ENCODE measurements around the gene ACSF3.
A peak's percentile ranks its signal among the peaks of the same experiment; 100 is the strongest.

The ACSF3 gene

DNA sequence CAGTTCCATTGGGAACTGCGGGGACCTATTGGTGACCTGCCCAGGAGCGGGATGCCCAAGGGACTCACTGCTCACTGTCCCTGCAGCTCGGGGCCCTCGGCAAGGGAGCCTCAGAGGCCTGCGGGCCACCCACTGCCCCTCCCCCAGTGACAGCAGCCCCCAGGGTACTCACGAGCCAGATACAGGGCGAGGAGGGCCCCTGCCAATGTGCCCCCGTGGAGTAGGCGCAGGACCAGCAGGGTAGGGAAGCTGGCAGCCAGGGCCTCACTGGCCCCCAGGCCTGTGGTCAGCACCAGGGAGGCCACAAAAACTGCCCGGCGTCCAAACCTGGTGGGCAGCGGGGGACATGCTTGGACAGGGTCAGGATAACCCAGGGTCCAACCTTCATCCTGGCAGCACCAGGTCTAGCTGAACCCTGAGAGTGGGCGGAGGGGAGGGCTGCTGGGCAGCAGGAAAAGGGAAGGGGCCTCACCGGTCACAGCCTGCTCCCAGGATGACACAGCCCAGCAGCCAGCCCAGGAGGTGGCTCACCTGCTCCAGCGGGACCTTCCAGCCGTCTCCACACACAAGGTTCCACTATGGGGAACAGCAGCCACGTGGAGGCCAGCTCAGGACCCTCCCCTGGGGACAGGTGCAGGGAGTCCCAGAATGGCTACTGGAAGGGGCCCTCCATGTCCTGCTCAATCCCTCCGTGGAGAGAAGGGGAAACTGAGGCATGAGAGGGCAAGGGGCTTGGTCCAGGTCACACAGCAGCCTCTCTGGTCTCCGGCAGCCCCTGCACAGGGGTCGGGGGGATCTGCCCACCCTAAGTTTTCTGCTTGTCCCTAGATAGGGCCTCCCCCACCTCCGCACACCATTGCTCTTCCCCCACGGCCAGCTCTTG, 105.8 kb downstream of the ACSF3 start:
- H2AFZ ChIP-seq (ENCODE audit: low read depth, low read length), result no peak overlapping the region
- H3K4me1 ChIP-seq (ENCODE audit: insufficient read depth, low read length), result peaks cover 11% of the 10 kb centered on the region
- no peaks in the 10 kb centered on the region for H3K36me3 ChIP-seq (ENCODE audit: insufficient read depth, low read length)
- H3K4me3 ChIP-seq (ENCODE audit: low read length), result no peak overlapping the region
- H3K27me3 ChIP-seq (ENCODE audit: insufficient read depth, low read length), result peaks cover 58% of the 10 kb centered on the region
- peaks cover 3% of the 10 kb centered on the region for H3K9me3 ChIP-seq (ENCODE audit: low read length)

DNA sequence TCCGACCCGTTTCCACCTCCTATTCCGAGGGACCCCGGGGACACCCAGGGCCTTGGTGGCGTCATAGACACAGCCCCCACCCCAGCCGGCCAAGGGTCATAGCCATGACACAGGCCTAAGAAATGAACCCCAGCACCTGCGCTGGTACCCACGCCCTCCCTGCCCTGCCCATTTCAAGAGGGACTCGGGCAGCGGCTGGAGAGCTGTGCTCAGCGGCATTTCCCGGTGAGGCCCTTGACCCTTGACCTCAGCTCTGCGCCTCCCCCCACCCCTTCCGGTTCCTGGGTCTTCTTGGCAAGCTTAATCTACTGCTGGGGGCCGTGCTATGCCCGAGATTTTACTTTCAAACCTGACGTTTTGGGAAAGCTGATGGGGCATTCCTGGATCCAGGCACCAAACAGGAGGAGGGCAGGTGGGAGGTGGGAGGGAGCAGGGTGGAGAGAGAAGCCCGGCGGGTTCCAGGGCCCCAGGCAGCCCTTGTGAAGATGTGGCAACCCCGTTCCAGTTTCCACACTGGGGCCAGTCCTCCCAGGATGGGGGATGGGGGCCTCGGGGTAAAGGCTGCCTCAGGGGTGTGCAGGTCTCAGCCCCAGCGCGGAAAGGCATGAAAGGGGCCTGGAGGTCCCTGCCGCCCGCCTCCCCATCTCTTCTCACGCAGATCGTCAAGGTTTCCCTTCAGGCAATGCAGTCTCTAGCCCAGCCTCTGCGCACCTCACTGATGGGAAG, 106.6 kb downstream of the ACSF3 start, which contains the start of gene SLC22A31:
Gene SLC22A31 (minus strand): TSS at position 414 of the 726 bp plus-strand sequence. CDS start 36 bp downstream, at position 378.
- peaks cover 3% of the 10 kb centered on the region for H3K9me3 ChIP-seq (ENCODE audit: low read length)
- peak within 1 kb of the TSS; percentile 17 for H3K4me3 ChIP-seq (ENCODE audit: low read length)
- no peaks in the 10 kb centered on the region for H3K36me3 ChIP-seq (ENCODE audit: insufficient read depth, low read length)
- peak within 1 kb of the TSS; percentile 24 for H2AFZ ChIP-seq (ENCODE audit: low read depth, low read length)
- H3K27me3 ChIP-seq (ENCODE audit: insufficient read depth, low read length), result peaks cover 58% of the 10 kb centered on the region
- peaks cover 11% of the 10 kb centered on the region for H3K4me1 ChIP-seq (ENCODE audit: insufficient read depth, low read length)

GRCh38 chr16:89200850-89201411, 107.3 kb downstream of the ACSF3 start:
- peaks cover 3% of the 10 kb centered on the region for H3K9me3 ChIP-seq (ENCODE audit: low read length)
- H3K27me3 ChIP-seq (ENCODE audit: insufficient read depth, low read length), result peaks cover 58% of the 10 kb centered on the region
- H3K4me3 ChIP-seq (ENCODE audit: low read length), result peak overlapping the region; percentile 14
- H2AFZ ChIP-seq (ENCODE audit: low read depth, low read length), result peak overlapping the region; percentile 24
- H3K36me3 ChIP-seq (ENCODE audit: insufficient read depth, low read length), result no peaks in the 10 kb centered on the region
- H3K4me1 ChIP-seq (ENCODE audit: insufficient read depth, low read length), result peaks cover 11% of the 10 kb centered on the region

- H2AFZ ChIP-seq (ENCODE audit: low read depth, low read length), result no peak overlapping the region
- H3K4me3 ChIP-seq (ENCODE audit: low read length), result peak overlapping the region; percentile 14
- peaks cover 58% of the 10 kb centered on the region for H3K27me3 ChIP-seq (ENCODE audit: insufficient read depth, low read length)
- H3K4me1 ChIP-seq (ENCODE audit: insufficient read depth, low read length), result peaks cover 11% of the 10 kb centered on the region
- H3K36me3 ChIP-seq (ENCODE audit: insufficient read depth, low read length), result no peaks in the 10 kb centered on the region
- H3K9me3 ChIP-seq (ENCODE audit: low read length), result peaks cover 3% of the 10 kb centered on the region
Observed at GRCh38 chr16:89201439-89202377, 108.1 kb downstream of the ACSF3 start.

DNA sequence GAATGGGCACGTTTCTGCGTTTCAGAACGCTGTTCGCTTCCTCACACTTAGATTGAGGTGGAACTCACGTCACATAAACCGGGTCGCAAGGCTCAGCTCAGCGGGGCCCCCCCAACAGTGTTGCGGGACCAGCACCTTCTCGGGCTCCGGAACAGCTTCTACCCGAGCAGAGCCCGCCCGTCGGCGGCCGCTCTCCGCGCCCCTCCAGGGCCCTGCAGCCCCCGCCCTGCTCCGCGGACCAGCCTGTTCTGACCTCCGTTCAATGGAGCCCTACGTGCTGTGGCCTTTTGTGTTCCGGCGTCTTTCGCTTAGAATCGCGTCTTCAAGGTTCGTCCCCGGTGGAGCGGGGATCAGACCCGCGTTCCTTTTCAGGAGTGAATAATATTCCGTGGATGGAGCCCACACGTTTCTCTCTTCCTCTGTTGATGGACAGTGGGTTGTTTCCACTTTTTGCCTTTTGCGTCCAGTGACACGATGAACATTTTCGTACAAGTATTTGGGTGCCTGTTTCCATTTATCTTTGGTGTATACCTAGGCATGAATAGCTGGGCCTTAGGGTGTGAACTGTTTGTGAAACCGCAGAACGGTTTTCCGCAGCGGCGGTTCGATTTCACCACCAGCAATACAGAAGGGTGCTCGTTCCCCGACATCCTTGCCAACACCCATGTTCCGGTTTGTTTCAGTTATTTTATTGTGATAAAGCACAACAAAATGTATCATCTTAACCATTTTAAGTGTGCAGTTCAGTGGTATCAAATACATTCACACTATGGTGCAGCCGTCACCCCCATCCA, 109.0 kb downstream of the ACSF3 start:
- Histone ChIP-seq H2AFZ (ENCODE audit: low read depth, low read length) (no peak overlapping the region), H3K9me3 (ENCODE audit: low read length) (peaks cover 3% of the 10 kb centered on the region), H3K36me3 (ENCODE audit: insufficient read depth, low read length) (no peaks in the 10 kb centered on the region), H3K4me3 (ENCODE audit: low read length) (no peak overlapping the region), H3K27me3 (ENCODE audit: insufficient read depth, low read length) (peaks cover 51% of the 10 kb centered on the region), H3K4me1 (ENCODE audit: insufficient read depth, low read length) (peaks cover 9% of the 10 kb centered on the region)

Measured in neuron (in vitro differentiated cells).